ENCODE measurements around the gene SGPP1. TPM values are rescaled to one million over a fixed set of nuclear protein-coding genes. Genes with fewer than 3 reads are reported as not detected.

SGPP1 gene
- total RNA-seq, 1 experiment from 2014 or later: 5.5 TPM

GRCh38 chr14:63656194-63656593, 71.7 kb downstream of the SGPP1 start:
- H3K27me3 Mint-ChIP-seq (ENCODE audit: low read depth): no peaks in the 10 kb centered on the region
- no peak for TF ChIP-seq CTCF (conservative IDR thresholded peaks at IDR 0.05)
- no CpG with 5 or more reads among the region's 4 CpGs for WGBS (ENCODE audit: extremely low coverage, insufficient read length, low lambda C conversion rate)
- Histone ChIP-seq H2BK15ac (ENCODE audit: low read depth, low read length) (no peak overlapping the region), H4K8ac (replicated peaks; ENCODE audit: insufficient read length, low read depth, low read length) (no peak overlapping the region), H4K91ac (ENCODE audit: insufficient read length, low read depth, low read length) (no peak overlapping the region), H3K79me2 (ENCODE audit: insufficient read depth, low read length) (no peaks in the 10 kb centered on the region), H3K9ac (ENCODE audit: extremely low read depth, insufficient read length, low read length) (no peak overlapping the region), H3K23me2 (ENCODE audit: insufficient read length, low read depth, low read length, poor library complexity, severe bottlenecking) (no peaks in the 10 kb centered on the region), H4K5ac (ENCODE audit: insufficient read length, low read depth, low read length) (no peak overlapping the region), H3K4ac (ENCODE audit: low read depth, low read length) (no peak overlapping the region), H2BK12ac (ENCODE audit: insufficient read length, low read depth, low read length) (no peak overlapping the region), H3K9me3 (ENCODE audit: control insufficient read depth, low read depth, low read length) (no peaks in the 10 kb centered on the region), H4K20me1 (ENCODE audit: control insufficient read depth, insufficient read depth, insufficient read length) (no peaks in the 10 kb centered on the region), H3K79me1 (ENCODE audit: insufficient read depth, low read depth, low read length, poor library complexity, severe bottlenecking) (no peaks in the 10 kb centered on the region), H2BK120ac (ENCODE audit: low read depth, low read length, poor library complexity, severe bottlenecking) (no peak overlapping the region), H3K27ac (ENCODE audit: insufficient read length, low read depth, low read length) (no peak overlapping the region), H3K14ac (ENCODE audit: insufficient read depth, low read length) (no peak overlapping the region), H2AK5ac (ENCODE audit: insufficient read length, low read length) (no peak overlapping the region), H3K4me1 (ENCODE audit: insufficient read depth, low read length) (no peaks in the 10 kb centered on the region), H2BK5ac (ENCODE audit: insufficient read length, low read length) (no peak overlapping the region), H3K18ac (ENCODE audit: insufficient read length, low read depth, low read length) (no peak overlapping the region), H3K23ac (ENCODE audit: insufficient read length, low read depth, low read length) (no peak overlapping the region), H2AFZ (ENCODE audit: low read length) (no peak overlapping the region), H3T11ph (ENCODE audit: low read length) (no peak overlapping the region), H3K4me2 (ENCODE audit: insufficient read depth, insufficient read length, low read length) (no peak overlapping the region), H2BK20ac (ENCODE audit: low read depth, low read length, poor library complexity, severe bottlenecking) (no peak overlapping the region), H3K56ac (ENCODE audit: insufficient read length, low read depth, low read length) (no peak overlapping the region), H3K27me3 (ENCODE audit: insufficient read depth, low read length) (no peaks in the 10 kb centered on the region)
- H3K9me3 Mint-ChIP-seq: no peaks in the 10 kb centered on the region
- no peak for DNase-seq
- H3K36me3 Mint-ChIP-seq (ENCODE audit: insufficient read depth in 1 of 3, low read depth in 3 of 3): peaks cover 0 to 1% (median 0%) of the 10 kb centered on the region in 3 experiments; a peak in 1 of 7 replicates
- no peak overlapping the region for H3K27ac Mint-ChIP-seq
- no peaks in the 10 kb centered on the region for H3K4me1 Mint-ChIP-seq
- no peak overlapping the region for H3K4me3 Mint-ChIP-seq

Measured in H9 (cell line).